HG02885 (cell line): ENCODE measurements around the gene POU2F1.
A peak's percentile ranks its signal among the peaks of the same experiment; 100 is the strongest.

ENCODE experiments used
- ATAC-seq: cut with Tn5 transposase; IDR thresholded peaks from one replicate; pipeline ENCODE4 v1.9.1; 2021; ENCODE audit warnings: mild to moderate bottlenecking; ENCODE audit not compliant: unreplicated experiment, poor library complexity

Gene POU2F1

DNA sequence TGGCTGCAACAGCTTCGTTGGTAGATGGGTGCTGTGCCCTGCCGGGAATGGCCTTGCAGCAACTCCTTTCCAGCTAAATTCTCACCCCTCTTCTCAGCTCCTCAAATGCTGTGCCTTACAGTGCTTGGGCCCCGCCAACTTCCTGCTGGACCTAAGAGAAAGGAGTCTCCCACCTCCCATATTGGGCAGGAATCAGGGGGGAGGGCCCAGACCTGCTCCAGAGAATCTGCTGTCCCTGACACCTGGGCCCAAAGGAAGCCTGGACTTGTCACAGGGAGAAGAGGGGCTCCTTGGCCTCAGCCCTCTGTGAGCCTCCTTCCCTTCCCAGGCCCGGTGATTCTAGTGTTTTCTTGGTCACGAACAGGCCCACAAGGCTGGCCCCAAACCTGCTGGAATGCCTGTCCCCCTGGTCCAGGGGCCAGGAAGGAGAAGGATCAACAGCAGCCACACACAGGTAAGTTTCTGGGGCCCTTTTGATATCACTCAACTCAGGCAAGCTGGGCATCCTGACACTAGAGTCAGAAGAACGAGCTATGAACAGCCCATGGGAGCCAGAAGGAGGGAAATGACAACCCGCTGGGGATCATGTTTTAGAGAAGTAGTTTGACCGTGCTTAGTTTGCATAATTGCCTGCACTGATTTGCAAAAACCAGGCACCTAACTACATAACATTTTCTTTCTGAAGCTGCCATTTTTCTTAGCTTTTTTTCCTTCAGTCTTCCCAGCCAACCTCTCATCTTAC lies 211.4 kb downstream of the POU2F1 start:
- no peak for ATAC-seq

DNA sequence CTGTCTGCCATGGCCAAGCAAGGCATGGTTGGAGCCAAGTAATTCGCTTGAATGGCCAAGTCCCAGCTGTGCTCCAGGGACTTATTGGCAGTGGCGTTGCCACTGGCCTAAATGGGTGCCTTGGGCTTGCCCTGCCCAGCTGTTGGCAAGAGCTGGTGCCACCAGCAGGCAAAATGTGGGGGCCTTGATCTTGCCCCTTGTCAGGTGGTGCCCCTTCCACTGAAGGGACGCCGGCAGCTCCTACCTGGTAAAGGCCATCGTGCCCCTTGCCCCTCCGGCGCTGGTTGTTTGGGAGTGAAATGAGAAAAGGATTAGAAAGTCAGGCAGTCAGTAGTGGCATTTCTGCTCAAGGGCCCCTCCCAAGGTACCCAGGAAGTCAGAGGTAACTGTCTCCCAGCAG lies 212.1 kb downstream of the POU2F1 start:
- ATAC-seq, result no peak

DNA sequence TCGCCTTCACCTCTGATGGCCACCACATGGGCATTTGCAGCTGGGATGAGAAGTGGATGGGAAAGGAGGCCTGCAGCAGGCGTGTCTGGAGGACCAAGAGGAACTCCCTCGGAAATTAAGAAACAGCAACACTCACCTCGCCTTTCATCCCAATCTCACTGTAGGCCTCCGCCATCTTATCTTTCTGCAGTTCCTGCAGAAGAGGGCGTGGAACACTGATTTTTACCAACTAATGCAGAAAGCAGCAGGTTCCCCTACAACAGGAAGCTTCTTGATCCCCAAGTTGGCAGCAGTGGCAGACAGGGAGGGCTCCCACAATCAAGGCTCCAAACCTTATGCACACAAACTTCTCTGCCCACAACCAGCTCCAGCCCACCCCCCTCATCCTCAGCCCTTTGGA lies 213.2 kb downstream of the POU2F1 start:
- ATAC-seq, result no peak

DNA sequence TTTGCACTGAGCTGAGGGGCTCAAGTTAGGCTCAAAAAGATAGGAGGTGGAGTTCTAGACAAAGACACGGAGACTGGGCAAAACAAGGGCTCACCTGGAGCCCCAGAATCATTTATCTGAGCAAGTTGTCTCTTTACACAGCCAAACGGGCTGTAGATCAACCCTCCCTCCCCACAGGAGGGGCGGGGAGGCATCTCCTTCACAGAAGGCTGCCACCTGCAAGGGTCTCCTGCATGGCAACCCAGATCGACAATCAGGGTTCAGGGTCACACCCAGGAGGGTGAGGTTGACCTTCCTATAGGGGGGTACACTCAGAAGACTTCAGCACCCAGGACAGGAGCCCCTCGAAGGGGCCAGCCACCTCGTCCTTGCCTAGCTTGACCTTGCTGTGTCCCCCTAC lies 213.6 kb downstream of the POU2F1 start:
- no peak for ATAC-seq

DNA sequence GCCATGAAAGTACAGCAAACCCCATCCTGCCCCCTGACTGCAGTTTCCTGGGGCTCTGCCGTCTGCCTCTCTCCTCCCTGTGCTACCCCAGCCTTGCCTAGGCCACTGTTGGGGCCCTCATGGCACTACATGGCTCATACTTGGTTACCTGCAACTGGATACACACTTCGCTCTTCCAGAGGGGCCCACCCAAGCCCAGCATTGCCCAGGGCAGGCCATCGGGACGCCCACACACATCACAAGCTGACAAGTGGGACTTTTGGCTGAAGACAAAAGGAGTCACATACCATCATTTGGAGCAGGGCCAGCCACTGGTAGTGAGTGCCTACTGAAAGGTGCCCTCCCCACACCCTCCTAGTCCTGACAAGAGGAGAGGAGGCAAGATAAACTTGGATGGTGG lies 214.8 kb downstream of the POU2F1 start:
- no peak for ATAC-seq

DNA sequence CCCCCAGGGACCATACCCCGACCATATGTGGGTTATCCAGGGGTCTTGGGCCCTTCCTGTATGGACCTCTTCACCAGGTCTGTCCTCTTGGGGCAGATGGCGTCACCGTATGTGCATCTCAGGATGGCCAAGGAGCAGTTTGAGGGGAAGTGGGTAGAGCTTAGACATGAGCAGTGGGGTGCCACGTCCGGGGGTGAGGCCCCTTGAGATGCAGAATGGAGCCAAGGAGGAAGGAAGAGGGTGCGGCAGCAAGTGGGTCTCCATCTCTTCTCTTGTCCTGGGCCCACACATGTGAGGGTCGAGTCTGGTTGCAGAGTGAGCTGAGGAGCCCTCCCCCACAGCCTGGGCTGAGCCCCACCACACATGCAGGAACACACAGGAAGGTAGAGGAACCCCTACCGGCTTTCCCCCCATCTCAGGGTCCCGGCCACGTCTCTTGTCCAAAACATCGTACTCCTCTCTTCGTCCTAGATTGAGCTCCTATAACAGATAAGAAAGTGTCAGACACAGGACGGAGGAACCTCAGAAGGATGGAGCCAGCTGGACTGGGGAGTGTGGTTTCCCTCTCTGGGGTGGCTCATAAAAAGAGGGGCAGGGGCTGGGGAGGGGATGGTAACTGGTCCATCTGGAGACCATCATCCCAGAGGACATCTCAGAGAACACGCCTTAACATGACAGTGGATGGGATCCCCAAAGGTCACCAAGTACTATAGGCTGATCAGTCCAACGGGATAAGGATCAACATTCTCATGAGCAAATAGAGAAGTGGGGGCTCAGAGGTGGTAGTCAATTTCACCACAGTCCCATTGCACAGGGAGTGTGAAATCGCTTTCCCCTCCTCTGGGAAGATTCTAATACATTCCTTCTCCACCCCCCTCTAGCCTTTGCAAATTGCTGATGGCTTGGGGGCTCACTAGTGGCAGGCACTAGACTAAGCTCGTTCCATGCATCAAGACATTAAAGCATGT lies 217.8 kb downstream of the POU2F1 start:
- no peak for ATAC-seq

DNA sequence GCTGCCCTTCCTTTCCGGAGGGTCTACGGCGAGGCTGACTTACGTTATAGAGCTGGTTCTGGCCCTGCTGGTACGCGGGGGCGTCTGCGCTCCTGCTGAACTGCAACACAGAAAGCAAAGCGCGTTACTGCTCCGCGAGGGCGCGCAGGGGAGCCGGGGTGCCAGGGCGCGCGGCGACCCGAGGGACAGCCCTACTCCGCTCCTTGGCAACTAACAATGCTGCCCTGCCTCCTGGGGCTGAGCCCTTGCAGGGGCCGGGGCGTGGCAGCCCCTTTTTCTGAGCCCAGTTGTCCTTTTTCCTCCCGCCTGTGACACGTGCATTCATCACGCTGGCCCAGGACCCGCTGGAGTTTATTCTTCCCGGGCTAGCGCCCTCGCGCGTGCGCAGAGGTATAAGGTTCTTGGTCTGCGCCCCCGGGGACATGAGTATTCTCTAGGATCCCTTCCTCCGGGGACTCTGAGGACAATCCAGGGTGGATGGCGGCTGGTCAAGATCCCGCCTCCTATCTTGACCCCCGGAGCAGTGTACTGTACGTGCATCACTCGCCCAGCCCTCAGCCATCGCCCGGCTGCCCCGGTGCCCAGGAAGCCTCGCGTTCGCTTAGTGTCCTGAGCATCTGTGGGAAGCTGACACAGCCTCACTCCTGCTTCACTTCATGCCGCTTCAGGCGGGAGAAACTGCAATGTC lies 218.8 kb downstream of the POU2F1 start:
- no peak for ATAC-seq

DNA sequence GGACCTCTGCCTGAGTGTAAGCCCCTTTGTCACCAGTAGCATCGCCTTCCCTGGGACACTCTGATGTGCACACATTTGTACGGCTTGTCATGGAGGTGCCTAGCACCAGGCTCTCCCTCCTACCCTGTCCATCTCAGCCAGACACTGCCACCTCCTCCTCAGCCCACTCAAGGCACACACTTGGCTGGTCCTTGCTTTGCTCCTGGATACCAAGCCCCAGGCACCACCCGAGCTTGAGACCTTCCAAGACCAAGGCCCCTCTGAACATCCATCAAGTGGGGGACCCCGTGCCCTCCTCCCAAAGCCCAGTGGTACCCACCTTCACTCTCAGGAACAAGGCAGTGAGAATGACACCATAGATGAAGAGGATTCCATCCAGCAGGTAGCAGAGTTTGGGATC lies 219.7 kb downstream of the POU2F1 start:
- ATAC-seq, result no peak

DNA sequence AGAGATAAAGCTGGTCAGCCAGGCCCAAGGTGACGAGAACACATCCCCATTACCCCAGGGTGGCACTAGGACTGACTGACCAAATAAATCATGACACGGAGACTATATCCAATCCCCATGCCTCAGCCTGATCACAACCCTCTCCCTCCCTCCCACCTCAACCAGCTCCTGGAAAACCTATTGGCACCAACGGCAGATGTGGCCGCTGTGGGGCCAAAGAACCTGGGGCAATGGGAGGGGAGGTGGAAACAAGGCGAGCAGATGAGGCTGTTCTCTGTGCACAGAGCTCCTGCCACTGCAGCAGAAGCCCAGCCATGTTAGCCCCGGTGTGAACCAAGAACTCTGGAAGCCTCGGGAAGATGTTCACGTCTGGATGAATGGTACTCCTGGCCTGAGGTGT lies 220.1 kb downstream of the POU2F1 start:
- no peak for ATAC-seq

DNA sequence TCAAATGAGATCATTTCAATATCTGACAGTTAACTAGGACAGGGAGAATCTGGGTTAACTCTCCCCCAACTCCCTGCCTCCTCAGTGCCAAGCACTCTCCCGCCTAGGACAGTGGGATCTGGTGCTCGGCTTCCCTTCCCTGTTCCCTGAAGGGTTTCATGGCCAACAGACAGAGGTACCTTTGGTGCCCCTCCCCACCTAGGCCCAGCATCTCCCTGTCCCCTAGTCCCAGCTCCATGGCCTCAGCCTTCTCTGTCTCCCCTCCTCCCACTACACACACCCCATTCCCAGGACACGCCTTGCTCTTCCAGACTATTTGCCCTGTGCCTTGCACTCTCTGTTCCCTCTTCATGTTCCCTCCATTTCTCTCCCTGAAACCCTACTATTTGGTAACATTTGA lies 220.5 kb downstream of the POU2F1 start:
- ATAC-seq, result no peak

DNA sequence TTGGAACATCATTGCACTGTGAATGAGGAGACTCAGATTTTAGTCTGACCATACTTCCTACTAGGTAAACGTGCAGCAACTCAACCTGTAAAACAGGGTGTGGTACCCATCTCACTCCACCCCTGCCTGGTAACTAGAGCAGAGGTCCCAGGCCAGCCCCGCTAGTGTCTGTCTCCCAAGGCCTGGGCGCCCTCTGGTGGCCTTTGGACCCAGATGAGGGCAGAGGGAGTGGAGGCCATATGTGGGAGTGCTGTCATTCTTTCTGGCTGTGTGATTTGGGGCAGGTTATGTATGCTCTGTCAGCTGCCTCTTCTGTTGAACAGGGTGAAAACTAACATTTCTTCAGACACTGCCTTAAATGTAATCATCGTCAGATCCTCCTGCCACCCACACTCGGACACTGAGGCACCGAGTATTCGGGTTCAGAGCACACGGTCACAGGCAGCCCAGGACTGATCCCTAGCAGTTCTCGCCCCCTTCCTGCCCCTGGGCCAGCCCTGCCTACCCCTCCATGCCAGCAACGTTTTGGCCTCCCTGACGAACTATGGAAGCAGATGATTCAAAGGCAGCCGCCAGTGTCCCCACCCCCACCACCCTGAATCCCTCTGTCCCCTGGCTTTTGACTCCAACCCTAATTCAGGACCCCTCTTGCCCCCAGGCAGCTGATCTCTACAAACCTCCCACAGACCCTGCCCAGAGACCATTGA lies 221.6 kb downstream of the POU2F1 start:
- peak; percentile 89 for ATAC-seq

DNA sequence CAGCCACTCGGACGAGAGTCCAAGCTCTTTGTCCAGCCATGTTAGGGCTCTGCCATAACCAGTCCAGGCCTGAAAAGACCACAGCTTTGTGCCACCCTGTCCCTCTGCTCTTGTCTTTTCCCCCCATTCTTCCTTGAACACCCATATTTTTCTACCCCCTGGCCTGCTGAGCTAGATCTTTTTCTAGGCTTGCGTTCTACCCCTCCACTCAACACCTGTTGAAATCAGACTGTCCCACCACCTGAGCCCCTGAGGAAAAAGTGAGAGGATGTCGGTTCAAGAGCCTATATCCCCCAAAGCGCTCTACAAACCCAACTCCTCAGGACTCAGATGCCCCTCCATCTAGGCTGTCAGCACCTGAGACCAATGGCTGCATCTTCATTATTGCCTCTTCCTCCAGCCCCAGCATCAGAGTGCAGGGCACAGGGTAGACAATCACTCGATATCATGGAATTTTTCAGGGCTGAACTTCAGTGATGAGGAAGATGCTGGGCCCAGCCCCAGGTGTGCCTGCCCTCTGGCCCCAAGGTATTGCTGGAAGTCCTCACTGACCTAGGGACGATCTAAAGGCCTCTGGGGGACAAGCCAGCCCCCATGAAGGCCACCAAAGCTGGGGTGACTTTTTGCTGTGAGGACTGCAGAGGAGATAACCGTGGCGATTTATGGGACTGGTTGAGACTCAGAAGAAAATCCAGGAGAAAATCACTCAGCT lies 222.3 kb downstream of the POU2F1 start:
- no peak for ATAC-seq

DNA sequence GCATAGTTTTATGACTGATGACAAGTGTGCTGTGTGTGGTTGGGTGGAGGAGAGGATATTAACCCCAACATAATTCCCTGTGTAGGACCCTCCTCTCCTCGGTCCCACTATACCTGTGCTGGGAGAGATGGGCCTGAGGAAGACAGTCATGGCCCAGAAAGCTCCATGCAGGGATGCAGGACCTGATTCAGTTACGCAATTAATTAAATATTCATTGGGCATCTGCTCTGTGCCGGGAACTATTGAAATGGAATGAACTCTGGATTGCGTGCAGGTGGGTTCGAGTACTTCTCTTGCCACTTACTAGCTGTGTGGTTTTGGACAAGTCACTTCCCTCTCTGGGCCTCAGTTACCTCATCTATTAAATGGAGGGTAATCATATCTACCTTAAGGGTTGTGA lies 223.1 kb downstream of the POU2F1 start:
- no peak for ATAC-seq

DNA sequence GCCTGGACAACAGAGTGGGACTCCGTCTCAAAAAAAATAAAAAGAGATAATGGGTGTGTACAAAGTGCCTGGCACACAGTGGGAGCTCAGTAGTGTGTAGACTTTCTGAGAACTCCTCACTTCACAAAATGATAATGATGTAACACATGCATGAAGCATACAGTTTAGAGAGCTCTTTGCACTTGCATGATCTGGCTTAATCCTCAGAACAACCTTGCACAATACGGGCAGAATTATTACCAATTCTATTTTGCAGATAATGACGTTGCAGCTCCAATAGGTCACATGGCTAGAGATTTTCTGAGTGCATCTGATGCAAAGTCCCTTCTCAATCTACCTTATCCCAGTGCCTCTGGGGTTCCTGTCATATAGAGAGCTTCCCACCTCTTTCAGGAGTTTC lies 226.3 kb downstream of the POU2F1 start:
- no peak for ATAC-seq

DNA sequence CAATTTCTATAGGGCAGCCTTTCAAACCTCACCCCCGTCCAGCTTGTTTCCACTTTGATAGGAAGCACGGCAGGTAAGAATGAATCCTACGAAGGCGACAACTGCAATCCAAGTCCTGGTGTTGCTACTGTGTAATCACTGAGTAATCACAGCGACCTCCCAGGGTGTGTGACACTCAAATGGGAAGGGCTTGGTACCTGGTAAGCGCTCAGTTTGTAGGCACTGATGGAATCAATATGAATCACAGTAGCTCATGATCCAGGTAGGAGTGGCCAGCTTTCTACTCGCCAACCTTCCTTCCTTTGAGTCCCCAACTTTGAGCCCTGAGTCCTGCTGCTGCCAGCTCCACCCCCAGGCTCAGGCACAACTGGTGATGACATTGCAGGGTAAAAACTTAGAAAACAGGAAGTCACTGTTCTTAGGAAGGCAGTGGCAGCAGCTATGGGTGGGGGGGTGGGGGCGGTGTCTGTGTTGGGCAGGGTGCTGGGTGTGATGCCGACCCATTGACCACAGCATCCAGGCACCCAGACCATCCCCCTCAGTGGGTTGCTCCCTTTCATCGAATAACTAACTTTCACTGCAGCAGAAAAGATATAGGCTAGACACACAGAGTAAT lies 226.9 kb downstream of the POU2F1 start:
- ATAC-seq, result peak; percentile 69

DNA sequence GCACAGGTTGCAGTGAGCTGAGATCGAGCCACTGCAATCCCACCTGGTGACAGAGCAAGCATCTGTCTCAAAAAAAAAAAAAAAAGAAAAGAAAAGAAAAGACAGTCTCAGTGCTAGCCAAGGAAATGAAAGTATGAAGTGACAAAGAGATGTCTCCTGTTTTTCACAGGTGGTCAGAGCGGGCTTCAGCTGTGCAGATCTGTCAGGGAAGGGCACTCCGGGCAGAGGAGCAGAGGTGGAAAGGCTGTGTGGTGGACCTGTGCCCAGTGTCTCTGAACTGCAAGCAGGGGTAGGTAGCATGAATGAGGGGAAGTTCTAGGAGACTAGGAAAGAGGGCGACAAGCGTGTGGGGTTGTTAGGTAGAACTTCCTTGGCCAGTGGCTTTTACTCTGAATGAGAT lies 230.2 kb downstream of the POU2F1 start:
- ATAC-seq, result no peak

DNA sequence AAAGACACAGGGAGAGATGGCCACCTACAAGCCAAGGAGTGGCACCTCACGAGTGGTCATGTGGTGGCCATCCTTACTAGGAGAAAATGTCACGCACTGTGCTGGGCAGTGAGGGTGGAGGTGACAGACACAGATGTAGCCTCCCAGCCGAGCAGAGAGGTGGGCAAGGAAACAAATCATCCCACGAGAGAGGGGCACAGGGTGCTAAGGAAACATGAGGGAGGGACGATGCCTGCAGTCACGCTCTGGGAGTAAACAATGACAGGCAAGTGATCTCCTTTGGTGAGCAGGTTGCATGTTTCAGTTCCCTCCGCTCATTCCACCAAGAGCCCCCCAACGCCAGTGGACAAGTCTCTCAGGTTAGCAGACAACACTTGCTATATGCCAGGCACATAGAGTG lies 231.8 kb downstream of the POU2F1 start:
- ATAC-seq, result no peak

DNA sequence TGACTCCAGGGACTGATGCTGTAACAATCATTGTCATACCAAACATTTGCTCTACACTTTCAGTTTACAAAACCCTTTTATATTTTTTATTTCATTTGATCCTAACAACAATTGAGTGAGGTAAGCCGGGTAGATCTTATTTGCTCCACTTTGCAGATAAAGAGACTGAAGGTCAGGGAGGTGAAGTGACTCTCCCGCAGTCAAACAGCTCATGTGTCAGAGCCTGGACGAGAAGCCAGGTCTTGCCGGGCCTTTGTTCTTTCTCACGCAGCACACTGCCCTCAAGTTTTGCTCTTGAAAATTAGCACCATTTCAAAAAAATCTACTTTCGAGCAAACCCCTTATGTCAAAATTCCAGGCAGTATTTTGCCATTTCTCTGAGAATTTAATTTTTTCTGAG lies 232.4 kb downstream of the POU2F1 start:
- ATAC-seq, result no peak

DNA sequence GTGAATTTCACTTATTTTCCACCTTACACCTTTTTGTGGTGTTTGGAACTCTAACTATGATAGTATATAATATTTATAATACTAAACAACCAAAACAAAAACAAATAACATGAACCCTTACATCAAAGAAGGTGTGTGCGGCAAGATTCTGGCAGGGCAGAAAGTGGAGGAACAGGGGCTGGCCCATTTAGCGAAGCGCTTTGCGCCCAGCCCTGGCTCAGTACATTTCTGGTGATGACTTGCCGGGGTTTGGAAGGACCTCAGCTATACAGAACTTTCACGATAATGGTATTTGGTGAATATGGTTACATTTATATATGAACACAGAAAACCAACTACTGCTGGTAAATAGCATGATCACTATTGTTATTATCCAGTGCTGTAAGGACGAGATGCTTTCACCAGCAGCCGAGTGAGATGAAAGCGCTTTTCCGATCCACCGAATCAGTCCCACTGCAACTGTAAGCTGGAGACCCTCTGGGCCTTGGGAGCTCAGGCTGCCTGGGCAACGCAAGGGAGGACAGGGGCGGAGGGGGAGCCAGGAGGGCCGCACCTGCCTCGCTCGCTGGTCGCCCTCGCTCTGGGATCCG lies 233.7 kb downstream of the POU2F1 start:
- no peak for ATAC-seq
